MCF 10A (cell line): ENCODE data around the gene ELL2. TPM values are rescaled to one million over a fixed set of nuclear protein-coding genes. Genes with fewer than 3 reads are reported as not detected.

Experiments used
- BruUV-seq: library from RNA; stranded (reverse); fragments of 400-500 nt; replicated peaks from 2 replicates; lab custom pipeline; 2021; lab: Mats Ljungman, UMichigan
- CTCF ChIA-PET: fragments of 300-600 bp; sonication (Branson Sonifier 250); formaldehyde crosslinking; extraction: SDS; loops from one replicate; lab custom pipeline; 2021; ENCODE audit warnings: antibody characterized with exemption, inconsistent platforms; lab: Yijun Ruan, JAX
- POLR2A ChIA-PET: fragments of 300-600, 350-650 bp; sonication (Branson Sonifier 250); formaldehyde crosslinking; extraction: SDS; loops from one replicate; lab custom pipeline; 2020; ENCODE audit warnings: antibody characterized with exemption, inconsistent platforms; lab: Yijun Ruan, JAX
- DNase-seq: peaks from one replicate; pipeline ENCODE4 v3.0.0-alpha.2; 2018; ENCODE audit not compliant: unreplicated experiment
- H3K27ac Mint-ChIP-seq: one replicate; pipeline ENCODE4 v1.8.0; 2022; ENCODE audit warnings: mild to moderate bottlenecking, low read depth, mixed read lengths; ENCODE audit not compliant: unreplicated experiment
- H3K27me3 Mint-ChIP-seq: one replicate; pipeline ENCODE4 v1.8.0; 2022; ENCODE audit warnings: mixed read lengths; ENCODE audit not compliant: insufficient read depth, unreplicated experiment
- H3K36me3 Mint-ChIP-seq: one replicate; pipeline ENCODE4 v1.8.0; 2022; ENCODE audit warnings: mild to moderate bottlenecking, moderate library complexity, mixed read lengths; ENCODE audit not compliant: insufficient read depth, unreplicated experiment
- H3K4me1 Mint-ChIP-seq: one replicate; pipeline ENCODE4 v1.8.0; 2022; ENCODE audit warnings: mixed read lengths; ENCODE audit not compliant: insufficient read depth, unreplicated experiment
- H3K4me3 Mint-ChIP-seq: one replicate; pipeline ENCODE4 v1.8.0; 2022; ENCODE audit warnings: mild to moderate bottlenecking, moderate library complexity, mixed read lengths; ENCODE audit not compliant: unreplicated experiment
- H3K9me3 Mint-ChIP-seq: one replicate; pipeline ENCODE4 v1.8.0; 2022; ENCODE audit warnings: mixed read lengths; ENCODE audit not compliant: unreplicated experiment
- CTCF ChIP-seq: fragments of 200-600 bp; IDR thresholded peaks from one replicate; pipeline ENCODE4 v1.8.0; 2022; ENCODE audit warnings: antibody characterized with exemption, mild to moderate bottlenecking; ENCODE audit not compliant: unreplicated experiment
- intact Hi-C: fragments of 100-400 bp; cut with micrococcal nuclease; formaldehyde crosslinking; loops from 2 replicates; pipeline ENCODE4 v1.14.1; 2022
- total RNA-seq: library from RNA; stranded (reverse); gene quantifications from 2 replicates; pipeline ENCODE4 v1.2.3, GENCODE V29; 2022

ELL2 gene
- total RNA-seq, 1 experiment from 2014 or later = 147 TPM

GRCh38 chr5:95899006-95899405 is 62.6 kb downstream of the ELL2 start:
- peaks cover 6% of the 10 kb centered on the region for H3K9me3 Mint-ChIP-seq
- peaks cover 26% of the 10 kb centered on the region for H3K4me1 Mint-ChIP-seq
- H3K27ac Mint-ChIP-seq = peak overlapping the region; percentile 13
- intact Hi-C loops = no loop called here
- H3K4me3 Mint-ChIP-seq = no peak overlapping the region
- ChIA-PET POLR2A (interaction anchor here (0.7 to 3.5 kb wide), 2 partner anchors 428 to 437 kb away, joined by 3 to 14 read pairs; no protein-coding TSS in a partner anchor), CTCF (interaction anchor here (0.7 to 1.0 kb wide), 2 partner anchors 117 to 348 kb away, joined by 3 read pairs; no protein-coding TSS in a partner anchor)
- H3K36me3 Mint-ChIP-seq = peaks cover 94% of the 10 kb centered on the region
- no peaks in the 10 kb centered on the region for H3K27me3 Mint-ChIP-seq
- no peak for DNase-seq
- BruUV-seq = no TSS peak
- TF ChIP-seq CTCF = no peak

- Mint-ChIP-seq H3K4me3 (no peak overlapping the region), H3K27ac (no peak overlapping the region), H3K27me3 (no peaks in the 10 kb centered on the region), H3K36me3 (peaks cover 100% of the 10 kb centered on the region), H3K9me3 (no peaks in the 10 kb centered on the region), H3K4me1 (peaks cover 10% of the 10 kb centered on the region)
- DNase-seq = no peak
- POLR2A ChIA-PET = interaction anchor here (1.6 kb wide), 1 partner anchor 29 kb away, joined by 3 read pairs; no protein-coding TSS in a partner anchor
- CTCF ChIA-PET = no interaction called here
- no peak for TF ChIP-seq CTCF
- intact Hi-C loops = no loop called here
- BruUV-seq = no TSS peak
These were observed 65.9 kb downstream of the ELL2 start for GRCh38 chr5:95895771-95896170.

- Mint-ChIP-seq H3K36me3 (peaks cover 100% of the 10 kb centered on the region), H3K27me3 (no peaks in the 10 kb centered on the region), H3K9me3 (no peaks in the 10 kb centered on the region), H3K4me1 (peaks cover 5% of the 10 kb centered on the region), H3K27ac (peak overlapping the region; percentile 75), H3K4me3 (no peak overlapping the region)
- ChIA-PET CTCF (interaction anchor here (0.6 to 1.0 kb wide), 2 partner anchors 442 to 530 kb away, joined by 3 to 4 read pairs; no protein-coding TSS in a partner anchor), POLR2A (interaction anchor here (1.6 kb wide), 1 partner anchor 30 kb away, joined by 3 read pairs; no protein-coding TSS in a partner anchor)
- no TSS peak for BruUV-seq
- no peak for TF ChIP-seq CTCF
- no peak for DNase-seq
- intact Hi-C loops = no loop called here
These were observed 66.4 kb downstream of the ELL2 start for GRCh38 chr5:95895251-95895650.

- Mint-ChIP-seq H3K27ac (no peak overlapping the region), H3K4me3 (no peak overlapping the region), H3K4me1 (peaks cover 4% of the 10 kb centered on the region), H3K9me3 (no peaks in the 10 kb centered on the region), H3K27me3 (no peaks in the 10 kb centered on the region), H3K36me3 (peaks cover 97% of the 10 kb centered on the region)
- ChIA-PET POLR2A (interaction anchor here (0.6 to 1.0 kb wide), 3 partner anchors 21 to 66 kb away, joined by 3 read pairs; no protein-coding TSS in a partner anchor), CTCF (interaction anchor here (0.6 to 3.7 kb wide), 3 partner anchors 65 to 444 kb away, joined by 3 to 29 read pairs (median 4); no protein-coding TSS in a partner anchor)
- intact Hi-C loops = loop anchor here (1.0 kb wide), 1 partner anchor 443 kb away; no protein-coding TSS in a partner anchor
- no TSS peak for BruUV-seq
- TF ChIP-seq CTCF = peak; percentile 36
- DNase-seq = peak; percentile 60
These were observed 68.8 kb downstream of the ELL2 start for GRCh38 chr5:95892784-95893354.
